Prostate gland (tissue), 2 donors: ENCODE measurements around the gene SYNPO.

Experiments used
- CTCF ChIP-seq, 4 experiments: fragments of 200-600 bp in 2 of 4; fragments of 450-650 bp in 2 of 4; sonication (generic) in 2 of 4; IDR thresholded peaks; 1 replicate in 3 of 4; 2 replicates in 1 of 4; pipeline ENCODE4 v1.5.1; 2016 to 2019; ENCODE audit warnings: antibody characterized with exemption in 4 of 4, mild to moderate bottlenecking in 2 of 4, moderate library complexity in 2 of 4
- POLR2AphosphoS5 ChIP-seq: sonication (generic); formaldehyde crosslinking; IDR thresholded peaks from one replicate; pipeline ENCODE4 v1.6.1; 2017; ENCODE audit warnings: antibody characterized with exemption

- TF ChIP-seq CTCF (IDR thresholded peaks at IDR 0.05) (no peak), POLR2AphosphoS5 (no peak)
These were observed 28.1 kb upstream of the SYNPO start for GRCh38 chr5:150612405-150612804.
